C4-2B (cell line): ENCODE results near the gene ZNF668.

Source experiments
- CTCF ChIP-seq: fragments of 450-650 bp; conservative IDR thresholded peaks from 2 replicates; pipeline ENCODE4 v1.5.1; 2017; ENCODE audit warnings: mild to moderate bottlenecking
- ZFX ChIP-seq: fragments of 450-650 bp; IDR thresholded peaks from 2 replicates; pipeline ENCODE4 v1.6.1; 2017

- TF ChIP-seq CTCF: no peak
- TF ChIP-seq ZFX: no peak
These were observed 18.4 kb downstream of the ZNF668 start for GRCh38 chr16:31055613-31056012.
